H1 (cell line): Measurements from ENCODE around the gene HCK. TPM values are rescaled to one million over a fixed set of nuclear protein-coding genes. Genes with fewer than 3 reads are reported as not detected.

Experiments
- CTCF ChIA-PET: fragments of 300-600 bp; sonication (Branson Sonifier 250); formaldehyde crosslinking; loops from one replicate; lab custom pipeline; 2021; ENCODE audit not compliant: partially characterized antibody; lab: Charles Lee
- POLR2A ChIA-PET: fragments of 300-600 bp; sonication (Branson Sonifier 250); formaldehyde crosslinking; loops from one replicate; lab custom pipeline; 2021; ENCODE audit warnings: inconsistent platforms; ENCODE audit not compliant: partially characterized antibody; lab: Charles Lee
- DNase-seq, 2 experiments: peaks; one replicate each; pipeline versions ENCODE4 v3.0.0 to v3.0.0-alpha.2; 2010 to 2022; ENCODE audit warnings: low spot score in 2 of 2, low read depth in 1 of 2, mixed read lengths in 1 of 2
- FAIRE-seq: peaks from 2 replicates; lab custom pipeline; 2011; peaks lifted over from hg19 to GRCh38; lab: Jason Lieb, UNC
- H2AFZ ChIP-seq: 2 replicates; pipeline ENCODE4 v1.8.1; 2012; ENCODE audit warnings: low read length, inconsistent platforms
- H2AK5ac ChIP-seq: 2 replicates; pipeline ENCODE4 v1.6.1; 2013; ENCODE audit warnings: low read depth, low read length
- H2BK120ac ChIP-seq: replicated peaks from 2 replicates; pipeline ENCODE3; 2013; ENCODE audit warnings: low read depth, low read length, inconsistent platforms
- H2BK12ac ChIP-seq: 2 replicates; pipeline ENCODE4 v1.6.1; 2013; ENCODE audit warnings: low read depth, low read length
- H2BK15ac ChIP-seq: 2 replicates; pipeline ENCODE4 v1.6.1; 2013; ENCODE audit warnings: low read length
- H2BK20ac ChIP-seq: 2 replicates; pipeline ENCODE4 v1.6.1; 2013; ENCODE audit warnings: low read length
- H2BK5ac ChIP-seq: 2 replicates; pipeline ENCODE4 v1.6.1; 2013; ENCODE audit warnings: low read depth, low read length
- H3K14ac ChIP-seq: 2 replicates; pipeline ENCODE4 v1.6.1; 2013; ENCODE audit warnings: inconsistent platforms; ENCODE audit not compliant: insufficient read length
- H3K18ac ChIP-seq: 2 replicates; pipeline ENCODE4 v1.6.1; 2013; ENCODE audit warnings: low read length; ENCODE audit errors: extremely low read depth
- H3K23ac ChIP-seq: 2 replicates; pipeline ENCODE4 v1.6.1; 2013; ENCODE audit warnings: inconsistent platforms; ENCODE audit not compliant: insufficient read length
- H3K23me2 ChIP-seq: 2 replicates; pipeline ENCODE4 v1.6.1; 2013; ENCODE audit warnings: low read depth, low read length
- H3K27ac ChIP-seq: 2 replicates; pipeline ENCODE4 v1.6.1; 2011; ENCODE audit warnings: low read depth, low read length, inconsistent platforms
- H3K27me3 ChIP-seq, 4 experiments: replicated peaks in 1 of 4; 1 replicate in 1 of 4; 2 replicates in 3 of 4; pipeline versions ENCODE4 v1.6.1 to v1.8.1; 2011 to 2013; ENCODE audit warnings: low read length in 3 of 4, mild to moderate bottlenecking in 3 of 4, inconsistent platforms in 2 of 4, mixed read lengths in 2 of 4, moderate library complexity in 1 of 4; ENCODE audit not compliant: control insufficient read depth in 3 of 4, insufficient read depth in 3 of 4; ENCODE audit errors: extremely low read depth in 1 of 4
- H3K36me3 ChIP-seq, 4 experiments: 2 replicates each; pipeline versions ENCODE4 v1.6.1 to v1.8.1; 2011 to 2013; ENCODE audit warnings: mild to moderate bottlenecking in 4 of 4, low read length in 3 of 4, moderate library complexity in 2 of 4, control low read depth in 1 of 4, inconsistent platforms in 1 of 4; ENCODE audit not compliant: insufficient read depth in 4 of 4, control insufficient read depth in 2 of 4
- H3K4ac ChIP-seq: replicated peaks from 2 replicates; pipeline ENCODE3; 2013; ENCODE audit warnings: low read length, low read depth, mixed read lengths, inconsistent platforms; ENCODE audit not compliant: insufficient read length
- H3K4me1 ChIP-seq, 4 experiments: replicated peaks in 1 of 4; 1 replicate in 1 of 4; 2 replicates in 3 of 4; pipeline versions ENCODE4 v1.6.1 to v1.8.1; 2011 to 2013; ENCODE audit warnings: low read length in 3 of 4, inconsistent platforms in 2 of 4, mixed read lengths in 1 of 4; ENCODE audit not compliant: insufficient read depth in 4 of 4, control insufficient read depth in 3 of 4
- H3K4me2 ChIP-seq, 2 experiments: 2 replicates each; pipeline versions ENCODE4 v1.6.1 to v1.8.1; 2011 to 2013; ENCODE audit warnings: low read depth in 2 of 2, low read length in 2 of 2, control low read depth in 1 of 2, inconsistent platforms in 1 of 2, mild to moderate bottlenecking in 1 of 2; ENCODE audit not compliant: insufficient read depth in 1 of 2
- H3K4me3 ChIP-seq, 4 experiments: fragments of 200-600, 300-600 bp in 1 of 4; sonication (generic), shearing (Covaris generic), sonication (Bioruptor Twin) in 1 of 4; 2 replicates each; pipeline versions ENCODE4 v1.5.1 to v1.8.1; 2011 to 2016; ENCODE audit warnings: low read length in 4 of 4, low read depth in 3 of 4, control low read depth in 2 of 4, inconsistent platforms in 2 of 4, mild to moderate bottlenecking in 2 of 4, mixed read lengths in 1 of 4, moderate library complexity in 1 of 4; ENCODE audit not compliant: insufficient read depth in 2 of 4; ENCODE audit errors: extremely low read depth in 1 of 4
- H3K56ac ChIP-seq: replicated peaks from 2 replicates; pipeline ENCODE3; 2013; ENCODE audit warnings: low read depth, mild to moderate bottlenecking, mixed read lengths, low read length, inconsistent platforms; ENCODE audit not compliant: insufficient read length
- H3K79me1 ChIP-seq: 2 replicates; pipeline ENCODE4 v1.6.1; 2013; ENCODE audit warnings: low read depth, low read length, control low read depth
- H3K79me2 ChIP-seq, 2 experiments: 2 replicates each; pipeline versions ENCODE4 v1.6.1 to v1.8.1; 2012 to 2013; ENCODE audit warnings: low read length in 2 of 2, mild to moderate bottlenecking in 2 of 2, inconsistent platforms in 1 of 2; ENCODE audit not compliant: insufficient read depth in 2 of 2, control insufficient read depth in 1 of 2
- H3K9ac ChIP-seq, 4 experiments: replicated peaks in 1 of 4; 1 replicate in 1 of 4; 2 replicates in 3 of 4; pipeline versions ENCODE4 v1.6.1 to v1.8.1; 2011 to 2013; ENCODE audit warnings: low read depth in 3 of 4, low read length in 3 of 4, control low read depth in 2 of 4, mild to moderate bottlenecking in 2 of 4, moderate library complexity in 2 of 4, inconsistent platforms in 1 of 4; ENCODE audit errors: extremely low read depth in 1 of 4
- H3K9me3 ChIP-seq, 2 experiments: 2 replicates each; pipeline versions ENCODE4 v1.6.1 to v1.8.1; 2012 to 2013; ENCODE audit warnings: mild to moderate bottlenecking in 2 of 2, moderate library complexity in 2 of 2, control low read depth in 1 of 2, inconsistent platforms in 1 of 2, low read depth in 1 of 2, low read length in 1 of 2, mixed read lengths in 1 of 2; ENCODE audit not compliant: insufficient read depth in 2 of 2
- H4K20me1 ChIP-seq, 2 experiments: replicated peaks in 1 of 2; 2 replicates each; pipeline versions ENCODE3 to v1.8.1; 2011 to 2013; ENCODE audit warnings: inconsistent platforms in 2 of 2, low read length in 2 of 2, mild to moderate bottlenecking in 1 of 2; ENCODE audit not compliant: insufficient read depth in 2 of 2, control insufficient read depth in 1 of 2
- H4K5ac ChIP-seq: 2 replicates; pipeline ENCODE4 v1.6.1; 2013; ENCODE audit warnings: low read length, low read depth, mixed read lengths, inconsistent platforms; ENCODE audit not compliant: insufficient read length
- H4K8ac ChIP-seq: 2 replicates; pipeline ENCODE4 v1.8.0; 2013; ENCODE audit warnings: mild to moderate bottlenecking, moderate library complexity, low read length, inconsistent platforms; ENCODE audit not compliant: insufficient read depth; ENCODE audit errors: extremely low read depth
- H4K91ac ChIP-seq: replicated peaks from 2 replicates; pipeline ENCODE3; 2013; ENCODE audit warnings: low read length, mixed read lengths, inconsistent platforms; ENCODE audit not compliant: insufficient read length
- BCL11A ChIP-seq, 2 experiments: IDR thresholded peaks; one replicate each; pipeline ENCODE4 v1.6.1; 2011; ENCODE audit warnings: low read depth in 2 of 2, low read length in 2 of 2, mild to moderate bottlenecking in 2 of 2
- CEBPB ChIP-seq: IDR thresholded peaks from 2 replicates; pipeline ENCODE4 v1.6.1; 2012; ENCODE audit warnings: low read depth, low read length
- CHD1 ChIP-seq: IDR thresholded peaks from 2 replicates; pipeline ENCODE4 v1.6.1; 2012; ENCODE audit warnings: low read depth, low read length, improper control_type of control experiment
- FOSL1 ChIP-seq: IDR thresholded peaks from 2 replicates; pipeline ENCODE4 v1.6.1; 2011; ENCODE audit warnings: mild to moderate bottlenecking, low read depth, low read length, moderate library complexity; ENCODE audit not compliant: insufficient read depth
- KDM1A ChIP-seq: fragments of 200-600, 300-600 bp; sonication (generic); IDR thresholded peaks from 2 replicates; pipeline ENCODE4 v1.7.1; 2016; ENCODE audit warnings: mild to moderate bottlenecking, low read length, borderline replicate concordance
- MAFK ChIP-seq: IDR thresholded peaks from 2 replicates; pipeline ENCODE4 v1.6.1; 2012; ENCODE audit warnings: low read depth, mild to moderate bottlenecking, improper control_type of control experiment, low read length
- PHF8 ChIP-seq: fragments of 200-600 bp; sonication (generic); conservative IDR thresholded peaks from 2 replicates; pipeline ENCODE4 v1.7.1; 2012; ENCODE audit warnings: low read depth, mild to moderate bottlenecking, inconsistent platforms, low read length, moderate library complexity
- SIN3A ChIP-seq, 2 experiments: IDR thresholded peaks in 1 of 2; conservative IDR thresholded peaks in 1 of 2; 2 replicates each; pipeline ENCODE4 v1.6.1; 2011 to 2012; ENCODE audit warnings: low read length in 2 of 2, improper control_type of control experiment in 1 of 2, low read depth in 1 of 2, mild to moderate bottlenecking in 1 of 2
- SIRT6 ChIP-seq: IDR thresholded peaks from one replicate; pipeline ENCODE4 v1.7.1; 2012; ENCODE audit warnings: low read length, inconsistent platforms
- SIX5 ChIP-seq: IDR thresholded peaks from 2 replicates; pipeline ENCODE4 v1.6.1; 2011; ENCODE audit warnings: mild to moderate bottlenecking, low read depth, low read length
- SP1 ChIP-seq: IDR thresholded peaks from 2 replicates; pipeline ENCODE4 v1.6.1; 2011; ENCODE audit warnings: low read depth, low read length
- SP4 ChIP-seq: IDR thresholded peaks from 2 replicates; pipeline ENCODE4 v1.6.1; 2012; ENCODE audit warnings: low read length, inconsistent platforms
- TAF1 ChIP-seq: IDR thresholded peaks from 2 replicates; pipeline ENCODE4 v1.6.1; 2011; ENCODE audit warnings: mild to moderate bottlenecking, low read depth, low read length
- YY1 ChIP-seq: IDR thresholded peaks from 2 replicates; pipeline ENCODE4 v1.6.1; 2011; ENCODE audit warnings: low read depth, mild to moderate bottlenecking, low read length
- ZNF274 ChIP-seq: IDR thresholded peaks from 2 replicates; pipeline ENCODE4 v1.7.0; 2012; ENCODE audit warnings: low read length, borderline replicate concordance; ENCODE audit errors: extremely low read depth
- WGBS, 2 experiments: shearing (Covaris generic) in 1 of 2; methylation state at CpG; one replicate each; pipeline versions ENCODE4 v1.1.6 to v1.1.7; 2013 to 2015; ENCODE audit warnings: low lambda C conversion rate in 2 of 2, mixed read lengths in 2 of 2, inconsistent platforms in 1 of 2, low coverage in 1 of 2, missing lambda C conversion rate in 1 of 2; ENCODE audit not compliant: insufficient replicate concordance in 2 of 2, insufficient coverage in 1 of 2, insufficient read length in 1 of 2; ENCODE audit errors: extremely low coverage in 1 of 2, missing lambda C conversion rate in 1 of 2; 5-methylcytosine and 5-hydroxymethylcytosine counted together
- polyA plus RNA-seq, 7 experiments: library from polyadenylated mRNA; depleted of rRNA in 3 of 7; stranded (reverse) in 5 of 7; unstranded in 2 of 7; fragments of >200 nt in 5 of 7; fragments of 200-250 nt in 2 of 7; gene quantifications; 1 replicate in 5 of 7; 2 replicates in 1 of 7; 4 replicates in 1 of 7; pipeline versions ENCODE4 v1.2.1 to v1.2.3, GENCODE V29; 2011 to 2013; ENCODE audit warnings: missing spikeins in 2 of 7, mixed read lengths in 2 of 7
- total RNA-seq: library from RNA; stranded (reverse); fragmentation: NEBNext Ultra II Directional; extraction: Animal tissue kit (Norgen Biotek cat#: 25700); gene quantifications from 2 replicates; pipeline ENCODE4 v1.2.1, GENCODE V29; 2021

Gene HCK
- total and polyA plus RNA-seq, 2 of the 8 experiments (the other 6 are each of a cell fraction or from before 2014, with no cell fraction given) = 0.37 to 4.3 TPM

DNA sequence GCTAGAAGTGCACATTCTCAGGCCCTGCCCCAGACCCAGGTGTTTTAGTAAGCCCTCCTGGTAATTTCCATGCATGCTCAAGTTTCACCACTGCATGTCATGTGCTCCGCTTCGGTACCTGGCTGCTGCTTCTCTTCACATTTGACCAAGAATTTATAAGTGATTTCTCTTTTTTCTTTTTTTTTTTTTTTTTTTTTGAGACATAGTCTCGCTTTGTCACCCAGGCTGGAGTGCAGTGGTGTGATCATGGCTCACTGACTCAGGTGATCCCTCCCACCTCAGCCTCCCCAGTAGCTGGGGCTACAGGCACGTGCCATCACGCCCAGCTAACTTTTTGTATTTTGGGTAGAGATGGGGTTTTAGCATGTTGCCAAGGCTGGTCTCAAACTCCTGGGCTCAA, 73.5 kb downstream of the HCK start:
- H3K9ac ChIP-seq = no peak overlapping the region
- H3K4me2 ChIP-seq = no peak overlapping the region
- H3K79me2 ChIP-seq = peaks cover 0 to 66% of the 10 kb centered on the region in 2 experiments; a peak in 2 of 4 replicates
- peaks cover 0 to 12% of the 10 kb centered on the region in 2 experiments; a peak in 1 of 4 replicates for H3K9me3 ChIP-seq
- H3K18ac ChIP-seq = no peak overlapping the region
- H3K23me2 ChIP-seq = no peaks in the 10 kb centered on the region
- CTCF ChIA-PET = no interaction called here
- DNase-seq (no peak), FAIRE-seq (no peak)
- H2BK15ac ChIP-seq = no peak overlapping the region
- no peaks in the 10 kb centered on the region for H3K27me3 ChIP-seq
- H3K4me3 ChIP-seq = no peak overlapping the region
- peaks cover 0 to 6% (median 0%) of the 10 kb centered on the region in 4 experiments; a peak in 1 of 7 replicates for H3K4me1 ChIP-seq
- no peak overlapping the region for H2BK120ac ChIP-seq
- no peaks in the 10 kb centered on the region; a peak in 2 of 8 replicates for H3K36me3 ChIP-seq
- no peak overlapping the region for H2BK20ac ChIP-seq
- H2BK12ac ChIP-seq = no peak overlapping the region
- 91% methylated on average over 5 of the region's 5 CpGs; no CpG with 5 or more reads in 1 of the 2 experiments for WGBS, 2 experiments
- H3K79me1 ChIP-seq = no peaks in the 10 kb centered on the region; the same call in 1 of the 2 replicates
- H2AK5ac ChIP-seq = no peak overlapping the region
- H3K27ac ChIP-seq = no peak overlapping the region
- no peak overlapping the region for H4K5ac ChIP-seq
- no peak overlapping the region for H3K14ac ChIP-seq
- no peak overlapping the region for H4K91ac ChIP-seq
- H3K23ac ChIP-seq = no peak overlapping the region
- no peak overlapping the region for H2AFZ ChIP-seq
- peaks cover 1 to 9% of the 10 kb centered on the region in 2 experiments for H4K20me1 ChIP-seq
- H4K8ac ChIP-seq = no peak overlapping the region
- POLR2A ChIA-PET = interaction anchor here (1.4 kb wide), 2 partner anchors 13 to 16 kb away, joined by 4 to 5 read pairs; partner anchors contain the start of gene TM9SF4
- H3K4ac ChIP-seq = no peak overlapping the region
- no peak overlapping the region for H3K56ac ChIP-seq
- no peak overlapping the region for H2BK5ac ChIP-seq
- TF ChIP-seq SIX5 (no peak), BCL11A (IDR thresholded peaks at IDR 0.05; ENCODE audit: low read depth in 2 of 2, low read length in 2 of 2) (no peak), FOSL1 (no peak), TAF1 (no peak), PHF8 (no peak), CEBPB (no peak), SIRT6 (no peak), YY1 (no peak), CHD1 (no peak), SP4 (no peak), KDM1A (no peak), ZNF274 (no peak), SP1 (no peak), SIN3A (conservative IDR thresholded peaks at IDR 0.05 in 1 of 2, IDR thresholded peaks at IDR 0.05 in 1 of 2; ENCODE audit: low read depth in 1 of 2, low read length in 2 of 2) (no peak), MAFK (no peak)
